HG03025 (cell line): ENCODE data around the gene PNLDC1.
"Not testable (repeated sequence)": the region's sequence is repeated elsewhere in the genome, so short reads cannot be mapped to it uniquely, and the experiment has no call there.

Experiments used
- ATAC-seq: cut with Tn5 transposase; IDR thresholded peaks from one replicate; pipeline ENCODE4 v1.9.1; 2021; ENCODE audit warnings: mild to moderate bottlenecking, moderate library complexity; ENCODE audit not compliant: unreplicated experiment, low FRiP score

Gene PNLDC1

GRCh38 chr6:159778131-159778530, 21.9 kb upstream of the PNLDC1 start:
- ATAC-seq: no peak

GRCh38 chr6:159778542-159779103, 21.5 kb upstream of the PNLDC1 start:
- no peak for ATAC-seq

GRCh38 chr6:159788276-159788675, 11.8 kb upstream of the PNLDC1 start:
- ATAC-seq: no peak

DNA sequence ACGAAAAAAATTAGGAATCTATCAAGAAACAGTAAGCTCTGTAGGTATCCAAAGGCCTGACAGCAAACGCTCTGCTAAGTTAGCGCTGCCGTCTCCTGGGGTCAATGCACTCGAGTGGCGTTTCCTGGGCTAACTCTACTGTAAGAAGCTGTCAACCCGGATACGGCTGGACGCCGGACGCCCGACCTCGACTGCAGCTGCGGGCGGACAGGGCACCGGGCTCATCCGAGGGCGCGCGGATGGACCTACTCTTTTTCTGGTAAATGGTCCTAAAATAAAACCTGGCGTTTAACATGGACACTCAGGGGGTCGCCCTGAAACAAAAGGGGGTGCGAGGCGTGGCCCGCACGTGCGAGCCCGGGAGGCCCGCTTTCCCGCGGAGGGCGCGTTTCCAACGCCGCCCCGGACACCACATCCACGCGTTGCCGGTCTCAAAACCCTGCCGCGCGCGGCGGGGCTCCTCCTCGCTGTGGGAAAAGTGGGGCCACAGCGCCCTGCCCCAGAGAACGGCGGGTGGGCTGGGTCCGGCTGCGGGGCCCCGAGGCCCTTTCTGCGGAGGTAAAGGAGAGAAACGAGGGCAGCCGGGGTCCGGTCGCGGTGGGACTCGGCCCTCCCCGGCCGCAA, 11.2 kb upstream of the PNLDC1 start:
- ATAC-seq: no peak

- peak; percentile 76 for ATAC-seq
Measured at GRCh38 chr6:159789377-159790148, 10.5 kb upstream of the PNLDC1 start, which contains the start of gene TCP1. TSS of gene TCP1 (minus strand) at chr6:159789602. CDS start at chr6:159789468, 134 bp downstream.

DNA sequence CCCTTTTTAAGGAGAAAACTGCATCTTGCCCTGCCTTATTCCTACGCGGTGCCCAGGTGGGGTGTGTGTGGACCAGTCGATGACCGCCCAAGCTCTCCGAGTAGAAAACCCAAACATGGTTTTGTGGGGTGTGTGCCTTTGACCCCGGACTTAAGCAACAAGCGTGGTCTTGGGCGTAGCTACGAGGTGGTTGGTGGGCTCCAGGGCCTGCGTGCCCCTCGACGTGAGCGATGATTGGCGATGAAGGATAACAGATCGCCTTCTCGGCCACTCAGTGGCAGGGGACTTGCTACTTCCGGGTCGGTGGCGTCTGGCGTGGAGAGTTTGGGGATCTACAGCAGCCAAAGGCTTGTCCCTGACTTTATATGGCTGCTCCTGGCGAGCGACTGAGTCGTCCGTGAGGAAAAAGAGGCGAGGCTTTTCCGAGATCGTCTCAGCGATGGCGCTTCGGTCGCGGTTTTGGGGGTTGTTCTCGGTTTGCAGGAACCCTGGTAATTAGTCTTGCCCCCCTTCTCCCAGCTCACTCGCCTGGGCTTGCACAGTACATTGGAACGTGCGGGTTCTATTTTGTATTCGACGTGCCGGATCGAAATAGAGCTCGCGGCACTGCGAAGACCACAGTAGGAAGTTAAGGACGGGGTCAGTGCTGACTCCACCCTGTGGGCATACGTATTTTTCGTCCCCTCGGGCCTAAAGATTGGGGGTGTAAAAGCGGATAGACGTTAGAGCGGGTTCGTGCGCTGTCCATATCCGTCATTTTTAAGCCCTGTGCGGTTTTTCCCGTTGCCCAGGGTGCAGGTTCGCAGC, 9.7 kb upstream of the PNLDC1 start, which contains the start of gene MRPL18:
Gene MRPL18 (plus strand): TSS at position 319 of the 807 bp plus-strand sequence. CDS start 121 bp downstream, at position 440.
- ATAC-seq: peak; percentile 86

DNA sequence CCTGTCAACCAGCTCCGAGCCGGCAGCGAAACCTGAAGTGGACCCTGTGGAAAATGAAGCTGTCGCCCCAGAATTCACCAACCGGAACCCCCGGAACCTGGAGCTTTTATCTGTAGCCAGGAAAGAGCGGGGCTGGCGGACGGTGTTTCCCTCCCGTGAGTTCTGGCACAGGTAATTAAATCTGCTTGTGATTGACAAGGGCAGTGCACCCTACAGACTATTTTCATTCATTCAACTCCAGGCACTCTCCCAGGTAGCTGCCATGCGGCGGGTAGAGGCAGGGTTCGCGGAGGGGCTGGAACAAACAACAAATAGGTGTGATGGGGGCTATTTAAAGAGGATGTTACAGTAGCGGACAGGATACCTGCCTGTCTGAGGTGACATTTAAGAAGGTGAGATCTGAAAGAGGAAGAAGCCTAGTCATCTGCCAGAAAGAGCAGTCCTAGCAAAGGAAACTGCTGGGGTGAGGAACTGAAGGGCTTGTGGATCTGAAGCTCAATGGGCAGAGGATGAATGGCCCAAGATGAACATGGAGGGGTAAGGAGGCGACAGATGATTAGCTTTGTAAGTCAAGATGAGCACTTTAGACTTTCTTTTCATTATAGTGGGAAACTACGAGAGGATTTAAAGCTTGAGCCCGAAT, 9.0 kb upstream of the PNLDC1 start:
- ATAC-seq: no peak

DNA sequence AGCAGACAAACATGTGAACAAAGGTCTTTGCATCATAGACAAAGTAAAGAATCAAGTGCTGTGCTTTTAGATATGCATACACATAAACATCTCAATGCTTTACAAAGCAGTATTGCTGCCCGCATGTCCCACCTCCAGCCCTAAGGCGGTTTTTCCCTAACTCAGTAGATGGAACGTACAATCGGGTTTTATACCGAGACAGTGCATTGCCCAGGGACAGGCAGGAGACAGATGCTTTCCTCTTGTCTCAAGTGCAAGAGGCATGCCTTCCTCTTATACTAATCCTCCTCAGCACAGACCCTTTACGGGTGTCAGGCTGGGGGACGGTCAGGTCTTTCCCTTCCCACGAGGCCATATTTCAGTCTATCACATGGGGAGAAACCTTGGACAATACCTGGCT, 5.1 kb upstream of the PNLDC1 start:
- not testable (repeated sequence) for ATAC-seq

DNA sequence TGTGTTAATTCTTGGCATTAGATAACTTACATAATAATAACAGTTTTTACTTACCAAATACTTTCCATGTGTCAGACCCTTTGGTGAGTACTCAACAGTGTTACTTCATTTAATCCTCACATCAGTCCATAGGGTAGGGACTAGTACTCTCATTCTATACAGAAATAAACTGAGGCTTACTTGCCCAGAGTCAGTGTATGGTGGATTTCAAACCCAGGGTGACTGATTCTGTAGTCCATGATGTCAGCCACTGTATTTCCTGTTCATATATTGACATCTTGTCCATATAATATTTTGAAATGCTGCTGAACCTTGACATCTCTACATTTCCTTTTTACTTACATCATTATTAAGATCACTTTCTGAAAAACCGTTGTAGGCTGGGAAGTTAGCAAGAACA, 2.5 kb upstream of the PNLDC1 start:
- ATAC-seq: no peak

DNA sequence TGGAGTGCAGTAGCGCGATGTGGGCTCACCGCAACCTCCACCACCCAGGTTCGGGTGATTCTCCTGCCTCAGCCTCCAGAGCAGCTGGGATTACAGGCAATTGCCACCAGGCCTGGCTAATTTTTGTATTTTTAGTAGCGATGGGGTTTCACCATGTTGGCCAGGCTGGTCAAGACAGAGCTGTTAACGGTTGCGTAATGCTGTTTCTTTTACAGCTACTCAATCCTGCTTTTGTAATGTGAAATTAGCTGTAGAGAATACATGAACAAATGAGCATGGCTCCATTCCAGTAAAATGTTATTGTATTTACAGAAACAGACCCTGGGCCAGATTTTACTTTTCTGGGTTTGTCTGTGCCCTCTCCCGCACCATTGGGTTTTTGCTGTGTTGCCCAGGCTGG, 1.9 kb downstream of the PNLDC1 start:
- no peak for ATAC-seq

GRCh38 chr6:159804504-159804903, 4.4 kb downstream of the PNLDC1 start:
- no peak for ATAC-seq

GRCh38 chr6:159805440-159806020, 5.5 kb downstream of the PNLDC1 start:
- no peak for ATAC-seq

- no peak for ATAC-seq
Measured at GRCh38 chr6:159806021-159806458, 6.0 kb downstream of the PNLDC1 start.

DNA sequence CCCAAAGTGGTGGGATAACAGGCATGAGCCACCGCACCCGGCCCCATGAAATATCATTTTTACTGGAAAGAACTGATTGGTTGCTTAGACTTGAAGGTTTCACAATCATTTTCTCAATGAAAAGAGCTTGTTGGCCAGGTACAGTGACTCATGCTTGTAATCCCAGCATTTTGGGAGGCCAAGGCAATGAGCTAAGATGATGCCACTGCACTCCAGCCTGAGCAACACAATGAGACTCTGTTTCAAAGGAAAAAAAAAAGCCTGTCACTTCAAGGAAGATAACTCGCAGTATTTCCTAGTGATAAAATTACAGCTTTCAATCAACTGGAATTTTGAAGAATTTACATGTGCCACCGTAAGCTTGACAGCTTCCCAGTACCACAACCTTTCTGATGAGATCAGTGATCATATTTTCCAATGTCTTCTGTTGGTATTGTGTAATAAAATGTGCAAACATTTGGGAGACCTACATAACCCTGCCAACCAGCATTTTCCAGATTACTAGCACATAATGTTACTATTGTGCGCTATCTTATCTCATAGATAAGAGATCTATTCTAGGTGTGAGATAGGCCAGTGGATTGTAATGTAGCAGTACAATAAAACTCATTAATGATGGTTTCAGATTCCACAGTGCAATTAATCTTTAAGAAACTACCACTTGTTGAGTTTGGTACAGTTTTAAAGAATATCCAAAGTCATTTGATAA, 7.2 kb downstream of the PNLDC1 start:
- no peak for ATAC-seq

GRCh38 chr6:159808647-159809046, 8.6 kb downstream of the PNLDC1 start:
- no peak for ATAC-seq

- ATAC-seq: no peak
Measured at GRCh38 chr6:159809149-159809548, 9.1 kb downstream of the PNLDC1 start.

DNA sequence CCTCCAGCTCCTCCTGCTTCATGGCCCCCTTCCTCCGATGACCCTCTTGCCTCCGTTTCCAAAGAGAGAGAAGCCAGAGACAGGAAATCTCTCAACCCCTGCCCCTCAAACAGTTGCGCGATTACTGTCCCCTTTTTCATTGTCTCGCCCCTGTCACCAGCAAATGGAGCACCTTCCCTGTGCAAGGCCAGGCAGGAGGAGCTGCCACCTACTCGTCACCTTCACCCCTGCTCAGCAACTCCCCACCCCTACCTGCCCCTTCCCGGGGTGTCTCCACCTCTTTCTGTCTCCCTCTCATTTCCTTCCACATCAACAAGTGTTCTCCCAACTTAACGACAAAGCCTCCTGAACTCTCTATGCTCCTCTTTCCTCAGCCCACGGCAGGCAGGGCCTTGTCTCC, 13.7 kb downstream of the PNLDC1 start:
- ATAC-seq: no peak

GRCh38 chr6:159815410-159815809, 15.3 kb downstream of the PNLDC1 start:
- no peak for ATAC-seq

- not testable (repeated sequence) for ATAC-seq
Measured at GRCh38 chr6:159816775-159817174, 16.7 kb downstream of the PNLDC1 start.
